Chondrocyte (in vitro differentiated cells): ENCODE results near the gene SPTBN4. TPM values are rescaled to one million over a fixed set of nuclear protein-coding genes. Genes with fewer than 3 reads are reported as not detected.

Experiments used
- DNase-seq: peaks from one replicate; pipeline ENCODE4 v3.0.0; 2021; ENCODE audit warnings: mixed read lengths, low spot score
- H3K27ac Mint-ChIP-seq: one replicate; pipeline ENCODE4 v1.8.0; 2021; ENCODE audit warnings: mild to moderate bottlenecking, moderate library complexity, mixed read lengths; ENCODE audit not compliant: unreplicated experiment
- H3K27me3 Mint-ChIP-seq: 2 replicates; pipeline ENCODE4 v1.8.0; 2021; ENCODE audit warnings: low read depth, mixed read lengths
- H3K36me3 Mint-ChIP-seq: 2 replicates; pipeline ENCODE4 v1.8.0; 2021; ENCODE audit warnings: low read depth, mixed read lengths
- H3K4me1 Mint-ChIP-seq: 2 replicates; pipeline ENCODE4 v1.8.0; 2021; ENCODE audit warnings: low read depth, mild to moderate bottlenecking, mixed read lengths
- H3K4me3 Mint-ChIP-seq: one replicate; pipeline ENCODE4 v1.8.0; 2021; ENCODE audit warnings: mild to moderate bottlenecking, moderate library complexity, mixed read lengths; ENCODE audit not compliant: unreplicated experiment
- H3K9me3 Mint-ChIP-seq: 2 replicates; pipeline ENCODE4 v1.8.0; 2021; ENCODE audit warnings: low read depth, mixed read lengths
- long read RNA-seq: library from polyadenylated mRNA; stranded (forward); transcript quantifications from one replicate; pipeline ENCODE4 v2.0.0, GENCODE V29; 2021
- total RNA-seq: library from RNA; stranded (reverse); gene quantifications from 3 replicates; pipeline ENCODE4 v1.2.1, GENCODE V29; 2021
- TF ChIP-seq, protein P1 (sequence below): fragments of 200-600 bp; sonication (generic); IDR thresholded peaks from 2 replicates; pipeline ENCODE4 v1.5.0; 2021; ENCODE audit warnings: antibody characterized with exemption, mild to moderate bottlenecking, moderate library complexity

Gene SPTBN4
- total RNA-seq: 1.4 to 2.5 TPM (median 2.3 TPM) in 3 replicates
- long read RNA-seq: 0 reads

- no peak for DNase-seq
- Mint-ChIP-seq H3K4me1 (peaks cover 26% of the 10 kb centered on the region), H3K27ac (peak within 1 kb of the TSS; percentile 59), H3K9me3 (no peaks in the 10 kb centered on the region), H3K27me3 (peaks cover 6% of the 10 kb centered on the region), H3K36me3 (no peaks in the 10 kb centered on the region), H3K4me3 (peak within 1 kb of the TSS; percentile 94)
- TF ChIP-seq, protein P1, sequence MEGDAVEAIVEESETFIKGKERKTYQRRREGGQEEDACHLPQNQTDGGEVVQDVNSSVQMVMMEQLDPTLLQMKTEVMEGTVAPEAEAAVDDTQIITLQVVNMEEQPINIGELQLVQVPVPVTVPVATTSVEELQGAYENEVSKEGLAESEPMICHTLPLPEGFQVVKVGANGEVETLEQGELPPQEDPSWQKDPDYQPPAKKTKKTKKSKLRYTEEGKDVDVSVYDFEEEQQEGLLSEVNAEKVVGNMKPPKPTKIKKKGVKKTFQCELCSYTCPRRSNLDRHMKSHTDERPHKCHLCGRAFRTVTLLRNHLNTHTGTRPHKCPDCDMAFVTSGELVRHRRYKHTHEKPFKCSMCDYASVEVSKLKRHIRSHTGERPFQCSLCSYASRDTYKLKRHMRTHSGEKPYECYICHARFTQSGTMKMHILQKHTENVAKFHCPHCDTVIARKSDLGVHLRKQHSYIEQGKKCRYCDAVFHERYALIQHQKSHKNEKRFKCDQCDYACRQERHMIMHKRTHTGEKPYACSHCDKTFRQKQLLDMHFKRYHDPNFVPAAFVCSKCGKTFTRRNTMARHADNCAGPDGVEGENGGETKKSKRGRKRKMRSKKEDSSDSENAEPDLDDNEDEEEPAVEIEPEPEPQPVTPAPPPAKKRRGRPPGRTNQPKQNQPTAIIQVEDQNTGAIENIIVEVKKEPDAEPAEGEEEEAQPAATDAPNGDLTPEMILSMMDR: no peak
These were observed at the start of gene SPTBN4 for GRCh38 chr19:40466985-40467734. SPTBN4 (plus strand) TSS chr19:40467001; CDS start chr19:40472622, 5,621 bp downstream.

- peaks cover 4% of the 10 kb centered on the region for H3K36me3 Mint-ChIP-seq
- no peak overlapping the region for H3K27ac Mint-ChIP-seq
- no peak for DNase-seq
- no peaks in the 10 kb centered on the region for H3K27me3 Mint-ChIP-seq
- peaks cover 45% of the 10 kb centered on the region for H3K4me1 Mint-ChIP-seq
- H3K4me3 Mint-ChIP-seq: no peak overlapping the region
- no peaks in the 10 kb centered on the region for H3K9me3 Mint-ChIP-seq
- TF ChIP-seq, protein P1: no peak
These were observed 49.2 kb upstream of the SPTBN4 start for GRCh38 chr19:40417643-40417981.

DNA sequence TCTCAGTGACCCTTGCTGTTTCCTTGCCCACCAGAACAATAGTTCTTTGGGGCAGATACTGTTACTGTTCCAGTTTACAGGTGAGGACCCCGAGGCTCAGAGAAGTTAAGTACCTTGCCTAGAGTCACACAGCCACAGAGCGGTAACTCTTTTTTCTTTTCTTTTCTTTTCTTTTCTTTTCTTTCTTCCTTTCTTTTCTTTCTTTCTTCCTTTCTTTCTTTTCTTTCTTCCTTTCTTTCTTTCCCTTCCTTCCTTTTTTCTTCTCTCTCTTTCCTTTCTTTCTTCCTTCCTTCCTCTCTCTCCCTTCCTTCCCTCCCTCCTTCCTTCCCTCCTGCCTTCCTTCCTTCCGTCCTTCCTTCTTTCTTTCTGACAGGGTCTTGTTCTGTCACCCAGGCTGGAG is 48.8 kb upstream of the SPTBN4 start:
- Mint-ChIP-seq H3K27ac (no peak overlapping the region), H3K9me3 (no peaks in the 10 kb centered on the region), H3K4me1 (peaks cover 46% of the 10 kb centered on the region), H3K36me3 (peaks cover 4% of the 10 kb centered on the region), H3K4me3 (no peak overlapping the region), H3K27me3 (no peaks in the 10 kb centered on the region)
- no peak for DNase-seq
- TF ChIP-seq, protein P1: no peak

DNA sequence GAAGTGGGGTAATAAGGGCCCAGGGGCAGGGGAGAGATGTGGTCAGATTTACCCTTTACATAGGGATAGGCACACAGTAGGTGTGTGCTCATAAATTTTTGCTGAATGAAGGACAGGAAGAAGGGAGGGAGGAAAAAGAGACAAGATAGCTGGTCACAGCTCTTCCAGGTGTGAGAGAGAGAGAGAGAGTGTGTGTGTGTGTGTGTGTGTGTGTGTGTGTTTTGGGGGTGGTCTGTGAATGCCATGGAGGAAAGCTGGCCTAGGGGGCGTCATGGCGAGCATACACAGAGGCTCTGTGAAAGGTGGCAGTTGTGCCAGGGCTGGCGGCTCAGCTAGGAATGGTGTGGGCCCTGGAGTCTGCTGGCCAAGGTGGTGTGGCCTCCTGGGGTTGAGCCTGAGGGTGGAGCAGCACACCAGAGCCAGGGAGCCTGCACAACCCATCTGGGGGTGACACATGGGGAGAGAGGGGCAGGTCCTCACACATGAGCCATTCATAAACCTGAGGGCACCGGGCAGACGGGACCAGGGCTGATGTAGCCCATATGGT is 47.7 kb upstream of the SPTBN4 start:
- Mint-ChIP-seq H3K4me1 (peaks cover 39% of the 10 kb centered on the region), H3K9me3 (no peaks in the 10 kb centered on the region), H3K36me3 (peaks cover 4% of the 10 kb centered on the region), H3K4me3 (no peak overlapping the region), H3K27me3 (no peaks in the 10 kb centered on the region), H3K27ac (no peak overlapping the region)
- no peak for DNase-seq
- TF ChIP-seq, protein P1: no peak

DNA sequence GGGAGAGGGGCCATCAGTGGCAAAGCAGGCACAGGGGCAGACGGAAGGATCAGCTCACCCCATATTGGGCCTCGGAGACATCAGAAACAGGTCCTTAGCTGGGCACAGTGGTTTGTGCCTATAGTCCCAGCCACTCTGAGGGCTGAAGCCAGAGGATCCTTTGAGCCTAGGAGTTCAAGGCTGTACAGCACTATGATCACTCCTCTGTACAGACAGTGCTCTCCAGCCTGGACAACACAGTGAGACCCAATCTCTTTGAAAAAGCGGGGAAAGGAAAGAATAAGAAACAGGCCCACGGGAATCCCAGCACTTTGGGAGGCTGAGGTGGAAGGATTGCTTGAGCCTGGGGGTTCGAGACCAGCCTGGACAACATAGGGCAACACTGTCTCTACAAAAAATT is 47.0 kb upstream of the SPTBN4 start:
- Mint-ChIP-seq H3K36me3 (peaks cover 6% of the 10 kb centered on the region), H3K4me1 (peaks cover 36% of the 10 kb centered on the region), H3K4me3 (no peak overlapping the region), H3K27ac (no peak overlapping the region), H3K27me3 (no peaks in the 10 kb centered on the region), H3K9me3 (no peaks in the 10 kb centered on the region)
- DNase-seq: no peak
- TF ChIP-seq, protein P1: no peak
